Measurements from ENCODE around the gene ABI3BP. TPM values are rescaled to one million over a fixed set of nuclear protein-coding genes. Genes with fewer than 3 reads are reported as not detected.
A peak's percentile ranks its signal among the peaks of the same experiment; 100 is the strongest.

ABI3BP gene
- total RNA-seq, 1 donor from 2014 or later, result 2.2 TPM

DNA sequence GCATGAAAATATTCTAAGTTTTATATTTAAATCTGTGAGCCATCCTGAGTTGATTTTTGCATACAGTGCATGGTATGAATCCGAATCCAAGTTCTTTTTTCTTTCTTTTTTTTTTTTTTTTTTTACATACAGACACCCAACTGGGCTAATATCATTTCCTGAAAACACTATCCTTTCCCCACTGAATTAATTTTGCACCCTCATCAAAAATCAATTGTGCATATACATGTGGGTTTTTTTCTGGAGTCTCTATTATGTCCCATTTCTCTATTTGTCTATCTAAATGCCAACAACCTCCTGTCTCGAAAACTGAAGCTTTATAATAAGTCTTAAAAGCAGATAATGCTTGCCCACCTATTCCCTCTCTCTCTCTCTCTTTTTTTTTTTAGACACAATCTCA, 5.9 kb upstream of the ABI3BP start:
- Mint-ChIP-seq H3K36me3 (no peaks in the 10 kb centered on the region), H3K9me3 (peaks cover 15% of the 10 kb centered on the region), H3K27ac (no peak overlapping the region), H3K4me3 (no peak overlapping the region), H3K27me3 (ENCODE audit: low read depth) (peaks cover 16% of the 10 kb centered on the region), H3K4me1 (no peaks in the 10 kb centered on the region)
- DNase-seq (ENCODE audit: low spot score in 2 of 2, unreplicated experiment in 2 of 2), result no peak
- TF ChIP-seq, protein P1, sequence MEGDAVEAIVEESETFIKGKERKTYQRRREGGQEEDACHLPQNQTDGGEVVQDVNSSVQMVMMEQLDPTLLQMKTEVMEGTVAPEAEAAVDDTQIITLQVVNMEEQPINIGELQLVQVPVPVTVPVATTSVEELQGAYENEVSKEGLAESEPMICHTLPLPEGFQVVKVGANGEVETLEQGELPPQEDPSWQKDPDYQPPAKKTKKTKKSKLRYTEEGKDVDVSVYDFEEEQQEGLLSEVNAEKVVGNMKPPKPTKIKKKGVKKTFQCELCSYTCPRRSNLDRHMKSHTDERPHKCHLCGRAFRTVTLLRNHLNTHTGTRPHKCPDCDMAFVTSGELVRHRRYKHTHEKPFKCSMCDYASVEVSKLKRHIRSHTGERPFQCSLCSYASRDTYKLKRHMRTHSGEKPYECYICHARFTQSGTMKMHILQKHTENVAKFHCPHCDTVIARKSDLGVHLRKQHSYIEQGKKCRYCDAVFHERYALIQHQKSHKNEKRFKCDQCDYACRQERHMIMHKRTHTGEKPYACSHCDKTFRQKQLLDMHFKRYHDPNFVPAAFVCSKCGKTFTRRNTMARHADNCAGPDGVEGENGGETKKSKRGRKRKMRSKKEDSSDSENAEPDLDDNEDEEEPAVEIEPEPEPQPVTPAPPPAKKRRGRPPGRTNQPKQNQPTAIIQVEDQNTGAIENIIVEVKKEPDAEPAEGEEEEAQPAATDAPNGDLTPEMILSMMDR (IDR thresholded peaks at IDR 0.05; ENCODE audit: unreplicated experiment), result no peak

DNA sequence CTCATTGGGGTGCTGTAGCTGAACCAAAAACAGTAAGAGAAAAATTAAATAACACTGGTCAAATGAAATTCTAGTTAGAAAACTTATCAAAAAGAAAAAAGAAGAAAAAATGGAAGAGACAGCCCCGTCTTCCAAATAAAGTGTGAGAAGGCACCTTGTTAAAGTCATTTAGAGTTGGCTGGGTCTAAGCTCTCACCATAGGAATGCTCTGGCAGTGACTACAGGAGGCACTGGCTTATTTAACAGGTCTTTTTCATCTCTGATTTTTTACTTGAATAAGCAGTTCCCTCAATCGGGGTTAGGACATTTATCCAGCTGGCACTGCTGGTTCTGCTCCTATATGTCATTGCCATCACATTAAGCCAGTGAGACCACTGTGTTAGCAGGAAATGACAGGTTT, 1.6 kb upstream of the ABI3BP start:
- TF ChIP-seq, protein P1 (IDR thresholded peaks at IDR 0.05; ENCODE audit: unreplicated experiment), result no peak
- DNase-seq (ENCODE audit: low spot score in 2 of 2, unreplicated experiment in 2 of 2), result no peak
- Mint-ChIP-seq H3K9me3 (no peaks in the 10 kb centered on the region), H3K36me3 (no peaks in the 10 kb centered on the region), H3K27ac (no peak overlapping the region), H3K4me1 (peaks cover 12% of the 10 kb centered on the region), H3K27me3 (ENCODE audit: low read depth) (peaks cover 18% of the 10 kb centered on the region), H3K4me3 (no peak overlapping the region)

DNA sequence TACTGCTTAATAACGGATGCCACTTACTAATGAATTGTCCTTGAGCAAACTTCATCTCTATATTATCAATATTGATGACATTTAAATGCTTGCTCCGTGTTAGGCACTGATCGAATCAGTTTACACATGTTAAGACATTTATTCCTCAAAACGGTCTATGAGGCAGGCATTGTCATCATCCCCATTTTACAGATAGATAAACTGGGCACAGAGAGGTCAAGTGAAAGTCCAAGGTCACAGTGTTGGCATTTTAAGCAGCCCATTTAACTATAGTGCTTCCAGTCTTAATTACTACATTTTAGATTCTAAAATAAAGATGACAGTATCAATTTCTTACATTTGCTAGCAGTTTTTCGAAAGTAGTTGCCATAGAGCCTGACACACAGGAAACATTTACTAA, 966 bp upstream of the ABI3BP start:
- peaks cover 18% of the 10 kb centered on the region for H3K27me3 Mint-ChIP-seq (ENCODE audit: low read depth)
- TF ChIP-seq, protein P1 (IDR thresholded peaks at IDR 0.05; ENCODE audit: unreplicated experiment), result no peak
- no peaks in the 10 kb centered on the region for H3K36me3 Mint-ChIP-seq
- H3K4me1 Mint-ChIP-seq, result peaks cover 12% of the 10 kb centered on the region
- H3K27ac Mint-ChIP-seq, result no peak overlapping the region
- no peak for DNase-seq (ENCODE audit: low spot score in 2 of 2, unreplicated experiment in 2 of 2)
- no peaks in the 10 kb centered on the region for H3K9me3 Mint-ChIP-seq
- H3K4me3 Mint-ChIP-seq, result no peak overlapping the region

DNA sequence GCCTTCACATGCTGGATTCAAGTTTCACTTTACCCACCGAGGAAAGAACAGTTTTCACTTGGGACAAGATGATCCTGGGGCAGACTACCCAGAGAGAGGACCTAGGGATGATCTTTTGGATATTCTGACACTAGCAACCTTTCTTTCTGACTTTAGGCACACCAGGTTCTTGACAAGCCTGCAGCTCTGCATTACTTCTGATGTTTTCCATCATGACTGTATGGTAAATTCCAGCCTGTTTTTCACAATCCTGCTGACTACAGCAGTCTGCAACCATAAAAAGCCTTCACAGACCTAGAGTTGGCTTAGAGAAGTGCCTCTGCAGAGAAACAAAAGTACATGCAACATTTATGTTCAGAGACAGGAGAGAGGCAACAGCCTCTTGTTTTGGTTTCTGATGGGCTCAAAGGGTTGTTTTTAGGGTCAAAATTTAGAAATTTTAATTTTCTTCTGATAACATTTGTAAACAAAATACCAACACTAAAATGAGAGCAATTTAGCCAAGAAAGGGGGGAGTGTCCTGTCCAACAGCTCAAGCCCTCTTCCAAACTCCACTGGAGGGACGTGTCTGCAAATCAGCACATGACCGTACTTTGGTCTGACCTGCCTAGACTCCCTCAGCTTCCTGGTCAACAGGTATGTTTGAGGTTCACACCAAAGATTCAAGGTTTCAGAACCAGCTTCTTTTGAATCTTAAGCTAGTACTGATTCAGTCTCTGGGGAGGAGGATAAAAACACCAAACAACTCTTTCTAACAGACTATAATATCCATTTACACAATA, 799 bp downstream of the ABI3BP start:
- DNase-seq (ENCODE audit: low spot score in 2 of 2, unreplicated experiment in 2 of 2), result no peak
- Mint-ChIP-seq H3K4me3 (peak overlapping the region; percentile 30), H3K27me3 (ENCODE audit: low read depth) (peaks cover 10% of the 10 kb centered on the region), H3K9me3 (no peaks in the 10 kb centered on the region), H3K27ac (peak overlapping the region; percentile 64), H3K4me1 (peaks cover 12% of the 10 kb centered on the region), H3K36me3 (no peaks in the 10 kb centered on the region)
- TF ChIP-seq, protein P1 (IDR thresholded peaks at IDR 0.05; ENCODE audit: unreplicated experiment), result no peak

DNA sequence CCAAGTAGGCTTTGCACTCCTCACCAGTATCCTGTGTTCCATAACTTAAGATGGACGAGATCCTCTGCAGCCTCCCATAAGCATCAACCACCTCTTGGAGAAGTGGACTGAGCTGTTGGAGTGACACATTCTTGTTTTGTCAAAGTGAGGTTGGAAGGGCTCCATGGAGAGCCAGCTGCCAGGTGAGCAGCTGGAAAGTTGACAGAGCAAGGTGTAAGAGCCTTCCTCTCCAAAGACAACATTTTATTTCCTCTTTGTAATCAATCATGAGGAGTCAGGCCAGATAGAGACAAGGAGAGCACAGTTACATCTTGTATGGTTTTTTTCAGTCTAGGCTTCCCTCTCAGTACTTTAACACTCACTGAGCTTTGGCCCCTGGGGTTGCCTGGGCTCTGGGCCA, 5.1 kb downstream of the ABI3BP start:
- peaks cover 2% of the 10 kb centered on the region for H3K27me3 Mint-ChIP-seq (ENCODE audit: low read depth)
- no peak for DNase-seq (ENCODE audit: low spot score in 2 of 2, unreplicated experiment in 2 of 2)

More for the DNA sequence above, 5.1 kb downstream of the ABI3BP start:
- Mint-ChIP-seq H3K9me3 (no peaks in the 10 kb centered on the region), H3K36me3 (no peaks in the 10 kb centered on the region), H3K4me1 (peaks cover 8% of the 10 kb centered on the region), H3K27ac (no peak overlapping the region), H3K4me3 (no peak overlapping the region)
- TF ChIP-seq, protein P1 (IDR thresholded peaks at IDR 0.05; ENCODE audit: unreplicated experiment), result no peak

All from mesothelial cell of epicardium (in vitro differentiated cells).